ENCODE data around the gene TMED10.
A peak's percentile ranks its signal among the peaks of the same experiment; 100 is the strongest.

Gene TMED10

GRCh38 chr14:75088566-75089373, 87.6 kb downstream of the TMED10 start:
- DNase-seq: peak in 28 of 56 donors; percentile 4 to 57 (median 16)

- DNase-seq: no peak
These were observed 88.3 kb downstream of the TMED10 start for GRCh38 chr14:75088153-75088552.

- DNase-seq: peak in 1 of 56 donors; percentile 13
These were observed 91.9 kb downstream of the TMED10 start for GRCh38 chr14:75084513-75084912.

- no peak for DNase-seq
These were observed 93.1 kb downstream of the TMED10 start for GRCh38 chr14:75083271-75083670.

GRCh38 chr14:75081660-75082229, 94.7 kb downstream of the TMED10 start:
- DNase-seq: no peak
